GM10847 (cell line): ENCODE data around the gene GPC3.

Experiments
- POLR2A ChIP-seq: IDR thresholded peaks from 2 replicates; pipeline ENCODE4 v1.6.1; 2011; ENCODE audit not compliant: insufficient read length; ENCODE audit errors: extremely low read depth

Gene GPC3

DNA sequence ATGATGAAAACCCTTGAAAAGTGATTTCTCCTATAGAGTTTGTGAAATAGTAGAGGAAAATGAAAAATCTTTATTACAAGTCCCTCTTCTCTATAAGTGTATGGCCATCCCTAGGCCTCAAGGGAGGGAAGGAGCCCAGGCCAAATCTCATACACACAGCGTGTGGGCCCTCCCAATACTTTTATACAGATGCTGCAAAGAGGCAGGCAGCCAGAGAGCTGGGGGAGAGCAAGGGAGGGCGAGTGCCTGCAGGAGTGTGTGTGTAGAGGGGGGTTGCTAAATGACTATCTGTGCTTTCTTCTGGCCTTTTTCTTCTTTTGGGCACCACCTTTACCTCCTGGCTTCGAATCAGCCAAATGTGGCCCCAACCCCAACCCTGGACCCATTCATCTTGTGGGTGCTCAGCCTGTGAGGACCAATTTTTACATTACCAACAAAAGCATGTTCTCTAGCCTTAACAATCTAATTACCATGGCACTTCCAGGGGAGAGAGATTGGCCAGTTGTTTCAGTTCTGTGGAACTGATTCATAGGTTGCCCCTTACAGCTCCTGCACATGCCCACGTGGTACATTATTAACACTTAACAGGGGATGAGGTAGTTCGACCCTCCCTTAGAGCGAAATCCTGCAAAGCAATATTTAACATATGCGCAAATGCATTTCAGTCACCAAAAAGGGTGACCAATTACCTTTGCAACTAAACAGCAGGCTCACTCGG is 2.0 kb downstream of the GPC3 start:
- TF ChIP-seq POLR2A = no peak

DNA sequence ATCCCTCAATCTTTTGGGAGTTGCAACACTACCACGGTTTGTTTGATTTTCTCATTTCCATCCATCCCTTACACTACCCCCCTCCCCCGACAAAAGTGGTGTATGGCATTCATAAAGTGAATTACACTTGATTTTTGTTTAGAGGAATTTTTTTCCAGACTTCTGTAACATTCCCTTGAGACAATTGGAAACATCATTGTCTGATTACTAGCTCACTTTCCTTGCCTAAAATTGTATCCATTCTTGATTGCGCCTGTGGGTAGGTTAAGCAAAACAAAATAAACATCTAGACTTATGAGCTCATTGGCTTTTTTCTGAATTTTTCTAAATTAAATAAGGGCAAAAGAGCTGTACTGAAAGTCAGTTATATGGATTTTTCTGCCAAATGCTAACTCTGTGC is 3.5 kb downstream of the GPC3 start:
- TF ChIP-seq POLR2A = no peak

DNA sequence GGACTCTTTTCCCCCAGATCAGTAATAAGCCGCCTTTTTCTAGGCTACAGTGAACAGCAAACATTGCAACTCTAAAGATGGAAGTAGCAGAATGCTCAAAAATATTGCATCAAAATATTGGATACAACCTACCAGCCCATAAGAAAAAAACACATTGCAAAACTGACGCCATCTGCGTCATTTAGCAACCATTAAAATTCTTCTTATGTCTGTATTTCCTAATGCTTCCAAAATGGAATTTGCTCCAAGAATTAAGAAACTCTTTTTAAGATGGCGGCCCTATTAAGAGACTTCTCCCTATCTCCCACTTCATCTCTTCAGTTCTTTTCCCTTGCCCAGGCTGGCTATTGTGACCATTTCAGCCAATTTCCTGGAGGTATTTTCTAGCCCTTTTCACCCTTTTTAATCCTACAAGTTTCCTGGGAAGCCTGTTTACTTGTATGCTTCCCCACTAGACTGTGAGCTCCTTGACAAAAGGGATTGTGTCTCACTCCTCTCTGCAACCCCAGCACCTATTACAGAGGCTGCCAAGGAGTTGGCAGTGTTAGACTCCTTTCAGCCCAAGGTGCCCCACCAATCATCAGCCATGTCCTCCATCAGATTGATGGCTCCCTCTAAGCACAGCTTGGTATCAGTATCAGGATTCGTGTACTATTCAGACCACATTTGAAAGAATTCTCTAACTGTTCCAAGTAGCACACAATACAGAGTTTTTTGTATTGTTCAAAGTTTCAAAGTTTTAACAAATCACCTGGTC is 4.4 kb downstream of the GPC3 start:
- TF ChIP-seq POLR2A = no peak

DNA sequence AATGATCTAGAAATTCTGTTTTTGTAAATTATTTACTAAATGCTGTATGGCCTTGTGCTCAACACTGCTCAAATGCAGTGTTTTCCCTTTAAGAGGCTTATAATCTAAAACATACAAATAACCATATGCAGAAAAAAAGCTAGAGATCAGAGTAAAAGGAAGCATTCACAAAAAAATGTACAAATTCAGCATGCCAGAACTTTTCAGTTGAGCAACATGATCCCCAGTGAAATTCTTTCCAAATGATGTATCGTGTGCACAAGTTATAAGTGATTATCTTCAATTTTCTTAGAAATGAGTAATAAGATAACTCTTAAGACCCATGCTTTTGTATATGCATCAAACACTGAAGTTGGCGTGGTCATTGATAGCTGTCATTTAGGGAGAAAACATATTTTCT is 5.0 kb downstream of the GPC3 start:
- TF ChIP-seq POLR2A = no peak

DNA sequence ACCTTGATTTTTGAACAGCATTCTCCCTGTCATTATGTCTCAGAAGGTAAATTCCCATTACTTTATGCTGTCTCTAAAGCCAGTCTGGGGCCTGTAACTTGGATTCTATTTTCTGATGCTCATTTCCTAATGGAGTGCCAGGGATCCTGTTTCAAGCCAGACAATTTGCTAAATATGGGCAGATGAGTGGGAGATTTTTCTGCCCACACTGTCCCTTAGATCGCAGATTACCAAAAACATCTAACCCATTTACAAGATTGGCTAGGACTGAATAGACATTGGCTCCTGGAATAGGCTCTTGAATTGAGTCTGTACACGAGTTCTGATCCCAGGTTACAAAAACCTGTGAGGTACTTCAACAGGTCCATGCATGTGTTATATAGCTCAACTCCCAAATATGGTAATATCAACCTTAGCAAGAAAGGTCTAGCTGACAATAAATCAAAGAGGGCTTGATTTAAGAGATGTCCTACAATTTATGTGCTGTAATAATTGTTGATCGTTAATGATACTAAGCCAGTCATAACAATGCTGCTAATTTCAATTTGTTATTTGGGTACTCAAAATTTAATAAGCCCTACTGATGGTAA is 5.7 kb downstream of the GPC3 start:
- TF ChIP-seq POLR2A = no peak

DNA sequence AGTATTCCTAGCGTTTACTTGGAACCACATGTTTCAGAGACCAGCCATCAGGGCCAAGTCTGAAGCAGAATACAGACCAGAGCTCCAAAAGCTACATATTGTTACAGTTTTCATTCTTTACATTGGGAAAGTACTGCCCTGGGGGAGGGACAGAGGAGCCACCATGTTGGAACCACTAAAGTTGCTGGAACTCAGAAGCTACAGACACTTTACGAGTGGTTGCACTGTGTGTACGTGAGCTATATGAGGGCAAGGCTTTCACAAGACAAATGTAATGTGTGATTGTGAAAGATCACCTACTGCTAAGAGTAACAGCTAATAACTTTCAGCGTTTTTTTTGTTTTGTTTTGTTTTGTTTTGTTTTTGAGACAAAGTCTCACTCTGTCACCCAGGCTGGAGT is 11.7 kb downstream of the GPC3 start:
- TF ChIP-seq POLR2A = no peak

DNA sequence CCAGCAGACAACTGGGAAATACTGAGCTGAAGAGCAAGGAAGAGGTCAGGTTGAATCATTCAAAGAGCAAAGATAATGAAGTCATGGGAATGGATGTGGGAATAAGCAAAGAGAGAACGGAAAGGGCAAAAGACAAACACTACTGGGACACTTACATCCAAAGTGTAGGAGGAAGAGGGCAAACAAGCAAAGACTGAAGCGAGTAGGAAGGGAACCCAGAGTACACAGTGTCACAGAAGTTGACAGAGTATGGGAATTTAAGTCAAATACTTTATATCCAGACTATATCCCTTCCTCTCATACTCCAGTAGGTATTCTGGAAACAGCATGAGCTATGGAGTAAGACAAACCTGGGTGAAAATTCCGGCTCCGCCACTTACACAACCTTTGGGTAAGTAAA is 12.5 kb downstream of the GPC3 start:
- no peak for TF ChIP-seq POLR2A

DNA sequence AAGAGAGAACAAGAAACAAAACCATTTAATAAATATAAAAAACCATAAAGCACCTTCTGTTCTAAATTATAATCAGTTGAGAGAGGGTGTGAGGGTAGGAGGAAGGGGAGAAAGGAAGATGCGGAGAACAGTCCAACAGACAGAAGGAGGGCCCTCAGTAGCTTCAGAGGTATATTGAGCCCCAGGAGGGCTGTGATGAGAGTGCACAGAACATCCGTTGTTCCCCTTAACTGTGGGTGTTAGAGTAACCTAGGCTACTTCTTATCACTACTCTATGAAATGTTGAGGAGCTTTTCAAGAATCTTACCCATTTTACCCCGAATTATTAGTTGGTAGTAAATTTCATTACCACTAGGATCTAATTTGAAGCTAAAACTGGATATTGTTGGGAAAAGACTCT is 13.8 kb downstream of the GPC3 start:
- TF ChIP-seq POLR2A = no peak

DNA sequence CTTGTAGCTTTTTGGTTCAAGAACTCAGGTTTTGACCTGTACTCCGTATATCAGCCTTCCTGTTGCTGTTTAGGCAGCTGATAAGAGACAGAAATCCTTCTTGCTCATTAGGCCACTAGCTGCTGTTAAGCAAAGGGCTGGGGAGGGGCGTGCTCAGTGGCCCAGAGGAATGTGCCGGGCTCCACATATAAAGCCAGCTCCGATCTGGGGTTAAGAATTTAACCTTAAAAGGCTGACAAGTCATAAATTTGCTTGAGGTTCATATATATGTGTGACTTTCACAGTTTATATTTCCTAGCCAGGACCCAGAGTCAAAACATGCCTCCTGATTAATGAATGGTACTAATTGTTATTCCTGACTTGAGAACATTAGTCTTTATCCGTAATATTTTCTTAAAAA is 15.3 kb downstream of the GPC3 start:
- no peak for TF ChIP-seq POLR2A

DNA sequence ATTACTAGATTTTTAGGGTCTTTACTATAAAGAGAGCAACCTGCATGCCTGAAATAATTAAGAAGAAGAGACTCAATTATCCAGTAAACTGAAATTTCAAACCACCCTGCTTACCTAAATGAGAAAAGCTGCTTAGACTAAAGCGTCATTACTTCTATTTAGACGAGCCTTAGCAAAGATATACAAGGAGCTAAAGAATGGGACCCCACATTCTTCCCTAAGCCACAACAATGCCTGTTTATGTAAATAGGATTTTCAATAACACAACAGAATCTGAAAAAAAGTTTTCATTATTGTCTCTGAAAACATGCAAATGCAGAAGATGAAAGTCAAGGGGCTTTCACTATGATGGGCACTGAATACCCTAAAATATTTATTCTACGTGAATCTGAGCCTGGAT is 16.2 kb downstream of the GPC3 start:
- no peak for TF ChIP-seq POLR2A

DNA sequence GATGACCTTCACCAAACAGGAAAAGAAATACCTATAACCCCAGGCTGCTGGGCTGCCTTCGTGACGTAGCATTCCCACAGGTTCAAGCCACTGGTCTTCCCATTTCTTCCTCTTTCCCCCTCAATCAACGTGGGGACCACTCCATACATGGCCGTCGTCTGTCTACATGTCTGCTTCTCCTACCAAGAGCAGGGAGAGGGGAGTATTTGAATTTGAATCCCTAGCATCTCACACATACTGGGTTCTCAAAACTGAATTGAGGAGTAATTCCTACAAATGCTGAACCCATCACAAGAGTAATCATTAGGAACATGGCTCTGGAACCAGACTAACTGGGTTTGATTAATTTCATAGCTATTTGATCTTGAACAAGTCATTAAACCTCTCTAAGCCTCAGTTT is 17.3 kb downstream of the GPC3 start:
- TF ChIP-seq POLR2A = no peak

DNA sequence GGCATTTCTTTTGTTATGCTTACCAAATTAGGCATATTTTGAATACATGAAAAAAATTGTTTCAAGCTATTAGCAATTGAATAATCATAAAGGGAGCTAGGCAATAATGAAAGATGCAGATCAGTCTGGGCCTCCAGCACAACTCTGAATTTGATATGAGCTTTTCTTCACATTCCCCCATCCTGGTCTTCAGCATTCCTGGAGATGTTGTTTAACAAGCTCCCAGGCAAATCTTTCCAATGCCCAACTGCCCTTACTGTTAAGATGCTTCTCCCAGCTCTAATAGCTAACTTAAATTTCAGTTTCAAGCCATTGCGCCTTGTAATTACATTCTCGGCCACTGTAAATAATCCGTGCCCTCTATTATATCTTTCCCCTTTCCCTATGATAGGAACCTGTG is 19.2 kb downstream of the GPC3 start:
- no peak for TF ChIP-seq POLR2A

DNA sequence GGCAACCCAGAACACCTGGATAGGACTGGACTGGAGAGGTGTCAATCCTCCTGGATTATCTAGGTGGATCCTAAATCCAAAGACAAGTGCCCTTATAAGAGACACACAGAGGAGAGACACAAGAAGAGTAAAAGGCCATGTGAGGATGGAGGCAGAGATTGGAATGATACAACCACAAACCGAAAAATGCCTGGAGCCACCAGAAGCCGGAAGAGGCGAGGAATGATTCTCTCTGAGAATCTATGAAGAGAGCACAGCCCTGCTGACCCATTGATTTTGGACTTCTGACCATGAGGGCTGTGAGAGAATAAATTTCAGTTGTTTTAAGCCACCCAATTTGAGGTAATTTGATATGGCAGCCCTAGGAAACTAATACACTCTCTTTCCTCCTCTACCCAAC is 20.1 kb downstream of the GPC3 start:
- no peak for TF ChIP-seq POLR2A

DNA sequence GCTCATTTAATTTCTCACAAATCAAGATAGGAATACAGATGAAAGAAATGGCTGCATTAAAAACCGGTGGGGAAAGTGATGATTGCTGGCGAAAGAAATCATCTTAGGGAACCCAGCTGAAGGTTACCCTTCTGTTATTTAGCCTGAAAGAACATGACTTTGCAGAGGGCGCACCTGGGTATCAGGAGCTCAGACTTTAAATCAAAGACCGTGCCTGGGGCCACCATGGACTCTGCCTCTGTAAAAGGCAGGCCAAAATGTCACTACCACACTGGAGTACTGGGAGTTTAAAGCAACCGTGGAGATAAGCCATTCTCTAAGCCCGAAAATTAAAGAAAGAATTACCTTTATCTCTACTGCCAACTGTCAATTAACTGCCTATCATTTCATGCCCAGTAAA is 24.3 kb downstream of the GPC3 start:
- no peak for TF ChIP-seq POLR2A

DNA sequence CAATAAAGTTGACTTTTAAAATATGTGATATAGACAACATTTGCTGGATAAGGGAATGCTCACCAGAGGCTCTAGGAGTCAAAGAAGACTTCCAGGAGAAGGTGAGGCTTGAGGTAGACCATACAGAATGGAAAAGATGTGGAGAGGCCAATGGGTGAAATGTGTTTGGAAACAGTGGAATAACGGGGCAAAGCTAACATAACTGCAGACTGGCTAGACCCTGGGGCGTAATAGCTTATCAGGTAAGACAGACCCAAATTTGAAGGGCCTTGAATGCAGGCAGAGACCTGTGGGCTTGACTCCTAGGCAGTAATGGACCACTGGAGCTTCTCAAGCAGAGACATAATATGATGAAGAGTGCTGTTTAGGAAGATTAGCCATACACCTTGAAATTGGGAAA is 25.4 kb downstream of the GPC3 start:
- no peak for TF ChIP-seq POLR2A

DNA sequence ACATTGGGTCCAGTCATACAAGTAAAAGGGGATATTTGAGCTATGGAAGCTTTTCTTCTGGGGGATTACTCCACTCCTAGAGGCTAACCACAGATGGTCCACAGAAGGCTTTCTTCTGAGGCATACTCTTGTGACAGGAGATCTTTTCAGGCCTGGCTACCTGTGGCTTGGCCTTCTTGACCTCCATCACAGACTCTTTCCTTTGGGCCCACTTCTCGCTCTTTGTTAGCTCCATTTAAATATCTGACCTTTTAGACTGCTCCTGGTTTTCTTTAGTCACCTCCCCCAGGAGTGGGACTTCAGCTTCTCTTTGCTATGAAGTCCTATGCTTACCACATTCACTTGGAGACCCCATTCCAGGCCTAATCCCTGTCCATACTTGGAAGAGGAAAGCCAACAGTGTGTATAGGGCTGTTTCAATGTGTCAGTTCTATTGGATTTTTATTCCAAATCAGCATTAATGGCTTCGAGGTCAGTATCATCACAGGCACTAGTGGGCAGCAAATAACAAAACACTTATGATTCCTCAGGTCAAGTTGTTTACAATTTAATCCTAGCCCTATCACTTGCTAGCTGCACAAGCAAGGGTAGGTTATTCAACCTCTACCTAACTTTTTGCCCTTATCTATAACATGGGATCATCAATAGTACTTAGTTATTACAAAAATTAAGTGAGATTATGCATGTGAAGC is 26.3 kb downstream of the GPC3 start:
- no peak for TF ChIP-seq POLR2A
